Kidney (tissue), 14 donors: ENCODE measurements around the gene EGR2. TPM values are rescaled to one million over a fixed set of nuclear protein-coding genes. Genes with fewer than 3 reads are reported as not detected.

Experiments used
- DNase-seq, 5 donors: peaks; one replicate each; pipeline ENCODE4 v3.0.0-alpha.2; 2013 to 2020
- FAIRE-seq: peaks from 2 replicates; lab custom pipeline; 2012; peaks lifted over from hg19 to GRCh38; lab: Jason Lieb, UNC
- H3K27ac ChIP-seq, 2 donors: one replicate each; pipeline ENCODE4 v1.7.0; 2013; ENCODE audit warnings: low read depth in 2 of 2, low read length in 2 of 2, inconsistent platforms in 1 of 2
- H3K27me3 ChIP-seq: one replicate; pipeline ENCODE4 v1.7.1; 2013; ENCODE audit warnings: low read length, inconsistent platforms; ENCODE audit not compliant: control insufficient read depth, insufficient read depth
- H3K36me3 ChIP-seq, 3 donors: one replicate each; pipeline versions ENCODE4 v1.7.0 to v1.7.1; 2013; ENCODE audit warnings: low read length in 3 of 3, control low read depth in 1 of 3, inconsistent platforms in 1 of 3; ENCODE audit not compliant: insufficient read depth in 3 of 3, control insufficient read depth in 2 of 3
- H3K4me1 ChIP-seq, 3 donors: one replicate each; pipeline versions ENCODE4 v1.7.0 to v1.7.1; 2013; ENCODE audit warnings: low read length in 3 of 3, inconsistent platforms in 1 of 3, low read depth in 1 of 3; ENCODE audit not compliant: control insufficient read depth in 2 of 3, insufficient read depth in 2 of 3
- H3K4me3 ChIP-seq, 3 donors: one replicate each; pipeline versions ENCODE4 v1.7.0 to v1.8.1; 2013; ENCODE audit warnings: low read length in 3 of 3, control low read depth in 1 of 3, inconsistent platforms in 1 of 3
- H3K9ac ChIP-seq, 3 donors: one replicate each; pipeline versions ENCODE4 v1.7.0 to v1.7.1; 2013; ENCODE audit warnings: low read length in 3 of 3, control low read depth in 1 of 3, inconsistent platforms in 1 of 3
- H3K9me3 ChIP-seq, 3 donors: one replicate each; pipeline versions ENCODE4 v1.7.0 to v1.7.1; 2013; ENCODE audit warnings: low read length in 3 of 3, control low read depth in 1 of 3, inconsistent platforms in 1 of 3; ENCODE audit not compliant: control insufficient read depth in 2 of 3, insufficient read depth in 1 of 3
- intact Hi-C: fragments of 100-400 bp; cut with DNase I; formaldehyde crosslinking; loops from one replicate; pipeline ENCODE4 v1.11.1; 2022
- polyA plus RNA-seq: library from polyadenylated mRNA; stranded (reverse); fragments of 350-450 nt; fragmentation: Illumina TruSeq; extraction: RNeasy Lipid Tissue Mini Kit (QIAGEN cat#74804); gene quantifications from one replicate; pipeline ENCODE4 v1.2.3, GENCODE V29; 2014; ENCODE audit warnings: low read depth, low replicate concordance; ENCODE audit not compliant: insufficient read depth
- total RNA-seq: library from RNA; stranded (reverse); fragmentation: NEBNext Ultra II Directional; extraction: Animal tissue kit (Norgen Biotek cat#: 25700); gene quantifications from one replicate; pipeline ENCODE4 v1.2.1, GENCODE V29; 2021
- TF ChIP-seq, protein P1 (sequence below): IDR thresholded peaks from 3 replicates; pipeline ENCODE4 v1.5.1; 2012; ENCODE audit warnings: mild to moderate bottlenecking, moderate library complexity, borderline replicate concordance; ENCODE audit not compliant: insufficient read depth; ENCODE audit errors: extremely low read depth
- donor health status: control.
- donor health status: control.
- donor health status: control.
- donor health status: control.
- donor health status: control.
- donor health status: DM: yes; HTN: yes; CAD: no.
- donor health status: Normal renal cell carcinoma (clear cell type).

Gene EGR2
- total and polyA plus RNA-seq, 2 donors from 2014 or later, result 0.30 to 1.6 TPM

DNA sequence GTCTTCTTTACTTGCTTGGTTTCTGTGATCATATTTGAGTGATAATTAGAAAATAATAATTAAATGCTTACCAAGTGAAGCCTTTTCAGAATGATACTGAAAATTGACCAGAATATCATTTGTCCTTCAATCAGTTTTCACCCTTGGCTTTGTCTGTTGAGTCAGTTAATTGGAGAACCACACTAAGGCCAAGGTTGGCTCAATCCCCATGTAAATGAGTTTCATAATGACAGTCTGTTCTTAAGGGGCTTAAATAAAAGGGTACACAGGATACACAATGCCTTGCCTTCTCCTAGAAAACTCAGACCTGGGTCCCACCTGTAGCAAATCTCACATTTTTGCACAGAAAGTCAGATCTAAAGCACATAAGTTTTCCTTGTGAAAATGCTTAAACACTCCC, 31.3 kb upstream of the EGR2 start:
- H3K9me3 ChIP-seq, result peaks cover 0 to 20% (median 4%) of the 10 kb centered on the region in 3 donors
- no peak for FAIRE-seq
- no peak overlapping the region for H3K4me3 ChIP-seq
- no peak overlapping the region for H3K9ac ChIP-seq
- intact Hi-C loops, result no loop called here
- TF ChIP-seq, protein P1, sequence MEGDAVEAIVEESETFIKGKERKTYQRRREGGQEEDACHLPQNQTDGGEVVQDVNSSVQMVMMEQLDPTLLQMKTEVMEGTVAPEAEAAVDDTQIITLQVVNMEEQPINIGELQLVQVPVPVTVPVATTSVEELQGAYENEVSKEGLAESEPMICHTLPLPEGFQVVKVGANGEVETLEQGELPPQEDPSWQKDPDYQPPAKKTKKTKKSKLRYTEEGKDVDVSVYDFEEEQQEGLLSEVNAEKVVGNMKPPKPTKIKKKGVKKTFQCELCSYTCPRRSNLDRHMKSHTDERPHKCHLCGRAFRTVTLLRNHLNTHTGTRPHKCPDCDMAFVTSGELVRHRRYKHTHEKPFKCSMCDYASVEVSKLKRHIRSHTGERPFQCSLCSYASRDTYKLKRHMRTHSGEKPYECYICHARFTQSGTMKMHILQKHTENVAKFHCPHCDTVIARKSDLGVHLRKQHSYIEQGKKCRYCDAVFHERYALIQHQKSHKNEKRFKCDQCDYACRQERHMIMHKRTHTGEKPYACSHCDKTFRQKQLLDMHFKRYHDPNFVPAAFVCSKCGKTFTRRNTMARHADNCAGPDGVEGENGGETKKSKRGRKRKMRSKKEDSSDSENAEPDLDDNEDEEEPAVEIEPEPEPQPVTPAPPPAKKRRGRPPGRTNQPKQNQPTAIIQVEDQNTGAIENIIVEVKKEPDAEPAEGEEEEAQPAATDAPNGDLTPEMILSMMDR, result no peak
- DNase-seq, result no peak
- H3K4me1 ChIP-seq, result no peaks in the 10 kb centered on the region
- H3K27ac ChIP-seq, result no peak overlapping the region
- no peaks in the 10 kb centered on the region for H3K36me3 ChIP-seq
- H3K27me3 ChIP-seq, result no peaks in the 10 kb centered on the region

- Histone ChIP-seq H3K9me3 (peaks cover 0 to 20% (median 4%) of the 10 kb centered on the region in 3 donors), H3K36me3 (no peaks in the 10 kb centered on the region), H3K9ac (no peak overlapping the region), H3K27me3 (no peaks in the 10 kb centered on the region), H3K4me3 (no peak overlapping the region), H3K27ac (no peak overlapping the region), H3K4me1 (no peaks in the 10 kb centered on the region)
- FAIRE-seq (no peak), DNase-seq (no peak)
- intact Hi-C loops, result no loop called here
- TF ChIP-seq, protein P1, result no peak
These were observed 28.3 kb upstream of the EGR2 start for GRCh38 chr10:62844280-62845011.

GRCh38 chr10:62843600-62843999, 27.4 kb upstream of the EGR2 start:
- Histone ChIP-seq H3K9ac (no peak overlapping the region), H3K4me3 (no peak overlapping the region), H3K4me1 (no peaks in the 10 kb centered on the region), H3K27me3 (no peaks in the 10 kb centered on the region), H3K27ac (no peak overlapping the region), H3K36me3 (no peaks in the 10 kb centered on the region), H3K9me3 (peaks cover 0 to 19% (median 4%) of the 10 kb centered on the region in 3 donors)
- intact Hi-C loops, result no loop called here
- no peak for DNase-seq
- FAIRE-seq, result no peak
- TF ChIP-seq, protein P1, result no peak
